Tibial nerve (tissue), 4 donors: Measurements from ENCODE around the gene GIMAP4.

Experiments
- CTCF ChIP-seq, 5 experiments: fragments of 200-600 bp in 3 of 5; fragments of 450-650 bp in 2 of 5; sonication (generic) in 3 of 5; IDR thresholded peaks; one replicate each; pipeline ENCODE4 v1.5.1; 2016 to 2019; ENCODE audit warnings: antibody characterized with exemption in 5 of 5, mild to moderate bottlenecking in 3 of 5, moderate library complexity in 2 of 5
- EP300 ChIP-seq, 2 donors: sonication (generic); formaldehyde crosslinking; IDR thresholded peaks; one replicate each; pipeline ENCODE4 v1.6.1; 2017; ENCODE audit warnings: antibody characterized with exemption in 2 of 2, mild to moderate bottlenecking in 1 of 2
- POLR2A ChIP-seq, 2 donors: fragments of 450-650 bp; IDR thresholded peaks; one replicate each; pipeline ENCODE4 v1.6.1; 2017; ENCODE audit warnings: antibody characterized with exemption in 2 of 2, mild to moderate bottlenecking in 2 of 2, moderate library complexity in 2 of 2

- TF ChIP-seq CTCF (IDR thresholded peaks at IDR 0.05) (no peak), POLR2A (IDR thresholded peaks at IDR 0.05) (no peak), EP300 (IDR thresholded peaks at IDR 0.05) (no peak)
Measured at GRCh38 chr7:150569245-150569955, 2.2 kb downstream of the GIMAP4 start.
